Pulmonary artery endothelial cell (primary cell): ENCODE measurements around the gene STX16. TPM values are rescaled to one million over a fixed set of nuclear protein-coding genes. Genes with fewer than 3 reads are reported as not detected.

Experiments
- DNase-seq: peaks from one replicate; pipeline ENCODE4 v3.0.0-alpha.2; 2011; ENCODE audit warnings: low read depth, low spot score
- total RNA-seq: library from RNA; depleted of rRNA; stranded (reverse); fragments of >200 nt; gene quantifications from 2 replicates; pipeline ENCODE4 v1.2.3, GENCODE V29; 2014

The STX16 gene
- total RNA-seq, 1 donor from 2014 or later, result 45.6 TPM

- DNase-seq, result no peak
These were observed 46.3 kb downstream of the STX16 start for GRCh38 chr20:58697201-58697866.

- DNase-seq, result no peak
These were observed 47.0 kb downstream of the STX16 start for GRCh38 chr20:58697867-58698703.

- DNase-seq, result no peak
These were observed 47.9 kb downstream of the STX16 start for GRCh38 chr20:58698741-58699622.

DNA sequence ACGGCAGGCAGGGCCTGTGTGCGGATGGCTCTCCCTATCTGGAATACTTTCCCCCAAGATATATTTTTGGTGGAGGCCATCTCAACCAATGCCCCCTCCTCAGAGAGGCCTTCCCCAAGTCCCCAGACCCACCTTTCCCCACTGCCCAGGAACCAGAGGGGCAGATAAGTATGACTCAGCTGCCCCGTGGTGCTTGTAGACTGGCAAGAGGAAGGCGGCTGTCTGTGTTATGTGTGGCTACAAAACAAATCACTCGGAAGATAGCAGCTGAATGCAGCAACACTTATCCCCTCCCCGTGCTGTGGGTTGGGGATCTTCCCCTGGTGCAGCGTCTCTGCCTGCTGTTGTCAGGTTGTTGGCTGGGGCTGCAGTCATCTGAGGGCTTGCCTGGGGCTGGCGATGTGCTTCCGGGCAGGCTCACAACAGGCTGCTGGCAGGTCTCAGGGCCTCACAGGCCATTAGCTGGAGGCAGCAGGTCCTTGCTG lies 48.6 kb downstream of the STX16 start:
- no peak for DNase-seq

DNA sequence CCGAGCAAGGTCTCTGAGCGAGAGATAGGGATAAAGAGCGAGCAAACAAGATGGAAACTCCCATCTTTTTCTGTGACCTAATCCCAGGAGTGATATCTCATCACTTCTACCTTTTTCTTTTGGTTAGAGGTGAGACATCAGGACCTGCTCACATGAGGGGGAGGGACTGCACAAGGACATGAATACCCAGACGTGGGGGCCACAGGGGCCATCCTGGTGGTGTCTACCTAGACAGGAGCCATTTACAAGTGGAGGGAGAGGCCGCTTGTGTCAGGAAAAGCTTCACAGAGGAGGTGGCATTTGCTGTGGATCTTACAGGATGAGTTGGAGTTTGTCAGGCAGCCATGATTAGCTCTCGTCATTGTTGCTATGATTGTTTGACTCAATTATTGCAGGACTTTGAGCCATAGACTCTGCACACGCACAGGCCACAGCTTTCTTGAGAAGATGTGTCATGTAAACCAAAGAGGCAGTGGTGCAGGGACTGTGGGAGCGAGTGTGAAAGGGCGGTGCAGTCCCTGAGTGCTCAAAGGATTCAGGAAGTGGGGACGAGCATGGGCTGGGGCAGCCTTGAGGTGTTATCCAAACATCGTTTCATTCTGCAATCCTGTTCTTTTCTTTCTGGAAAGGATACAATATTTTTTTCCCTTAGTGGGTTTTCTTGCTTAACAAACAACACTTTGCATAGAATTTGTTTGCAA lies 49.2 kb downstream of the STX16 start:
- DNase-seq, result no peak

DNA sequence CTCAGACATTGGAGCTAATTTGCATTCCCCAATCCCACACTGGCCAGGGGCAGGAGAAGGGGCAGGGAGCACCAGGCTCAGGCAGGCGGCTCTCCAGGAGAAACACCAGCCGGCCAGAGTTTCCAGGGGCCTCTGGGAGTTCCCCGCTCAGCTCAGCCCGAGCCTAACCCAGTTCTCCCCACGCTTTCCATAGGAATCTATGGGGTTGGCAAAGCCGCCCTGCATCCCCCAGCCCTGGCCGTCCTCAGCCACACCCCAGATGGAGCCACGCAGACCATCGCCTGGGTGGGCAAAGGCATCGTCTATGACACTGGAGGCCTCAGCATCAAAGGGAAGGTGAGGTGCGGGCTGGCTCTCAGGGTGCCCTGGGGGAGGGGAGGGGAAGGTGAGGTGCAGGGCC lies 49.7 kb downstream of the STX16 start:
- no peak for DNase-seq

- no peak for DNase-seq
These were observed 50.5 kb downstream of the STX16 start for GRCh38 chr20:58701431-58702160.

GRCh38 chr20:58702161-58702510 lies 51.1 kb downstream of the STX16 start:
- no peak for DNase-seq

GRCh38 chr20:58702859-58703648 lies 52.0 kb downstream of the STX16 start:
- DNase-seq, result no peak

DNA sequence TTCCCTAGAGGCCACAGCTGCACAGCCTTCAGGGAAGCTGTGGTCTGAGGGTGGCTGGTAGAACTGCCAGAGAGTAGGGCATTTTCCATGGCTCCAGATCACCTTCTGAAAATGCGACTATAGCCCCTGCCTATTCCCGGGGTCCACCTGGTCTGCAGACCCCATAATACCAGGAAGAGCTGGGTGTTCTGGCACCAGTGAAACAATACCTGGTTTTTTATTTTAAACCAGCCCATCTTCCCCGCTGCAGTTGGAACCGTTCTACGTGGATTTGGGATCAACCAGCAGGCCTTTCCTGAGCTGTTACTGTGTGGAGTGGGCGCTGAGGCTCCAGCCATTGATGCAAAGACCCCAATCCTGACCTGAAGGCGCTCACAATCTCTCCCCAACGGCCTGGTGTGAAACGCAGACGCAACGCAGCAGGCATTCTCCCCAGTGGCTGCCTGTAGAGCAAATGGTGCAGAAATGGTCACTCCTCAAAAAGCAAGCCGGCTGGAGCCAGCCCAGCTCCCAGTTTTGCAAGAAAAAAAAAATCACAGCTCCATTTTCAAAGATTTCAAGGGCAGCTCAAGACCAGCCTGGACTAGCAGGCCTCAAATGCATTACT lies 52.8 kb downstream of the STX16 start:
- DNase-seq, result no peak

GRCh38 chr20:58705208-58705926 lies 54.3 kb downstream of the STX16 start:
- no peak for DNase-seq

DNA sequence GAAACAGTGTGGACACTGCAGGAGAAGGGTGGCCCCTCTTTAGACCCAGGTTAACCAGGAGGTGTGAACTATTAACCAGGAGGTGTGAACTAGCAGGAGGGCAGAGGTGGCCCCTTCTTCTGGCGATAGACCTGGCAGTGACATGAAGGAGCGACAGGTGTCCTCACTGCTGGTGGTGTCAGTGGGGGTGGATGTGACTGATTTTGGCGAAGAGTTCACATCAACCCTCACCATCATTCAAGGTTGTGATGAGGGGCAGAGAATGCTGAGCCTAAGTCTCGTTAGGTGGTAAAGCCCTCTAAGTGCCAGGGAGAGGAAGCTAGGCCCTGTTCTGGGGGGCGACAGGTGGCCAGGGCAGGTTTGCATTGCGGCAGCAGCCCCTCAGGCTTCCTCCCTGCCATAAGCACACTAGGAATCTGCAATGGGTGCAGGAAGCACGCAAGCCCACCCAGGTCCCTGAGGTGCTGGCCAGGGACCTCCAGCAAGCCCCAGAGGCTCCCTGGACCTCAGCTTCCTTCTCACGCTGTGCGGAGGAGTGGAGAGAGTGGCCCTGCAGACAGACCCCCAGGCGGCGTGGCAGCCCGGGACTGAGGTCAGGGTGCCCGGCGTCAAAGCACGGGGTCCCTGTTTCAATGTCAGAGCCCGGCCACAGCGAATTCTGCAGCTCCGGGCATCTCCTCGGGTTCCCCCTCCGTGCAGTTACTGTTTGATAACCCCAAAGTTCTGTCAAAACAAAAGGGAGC lies 55.2 kb downstream of the STX16 start:
- DNase-seq, result no peak

GRCh38 chr20:58706975-58707681 lies 56.0 kb downstream of the STX16 start:
- DNase-seq, result no peak

- no peak for DNase-seq
These were observed 56.7 kb downstream of the STX16 start for GRCh38 chr20:58707770-58708169.

GRCh38 chr20:58708246-58708931 lies 57.3 kb downstream of the STX16 start:
- DNase-seq, result no peak

DNA sequence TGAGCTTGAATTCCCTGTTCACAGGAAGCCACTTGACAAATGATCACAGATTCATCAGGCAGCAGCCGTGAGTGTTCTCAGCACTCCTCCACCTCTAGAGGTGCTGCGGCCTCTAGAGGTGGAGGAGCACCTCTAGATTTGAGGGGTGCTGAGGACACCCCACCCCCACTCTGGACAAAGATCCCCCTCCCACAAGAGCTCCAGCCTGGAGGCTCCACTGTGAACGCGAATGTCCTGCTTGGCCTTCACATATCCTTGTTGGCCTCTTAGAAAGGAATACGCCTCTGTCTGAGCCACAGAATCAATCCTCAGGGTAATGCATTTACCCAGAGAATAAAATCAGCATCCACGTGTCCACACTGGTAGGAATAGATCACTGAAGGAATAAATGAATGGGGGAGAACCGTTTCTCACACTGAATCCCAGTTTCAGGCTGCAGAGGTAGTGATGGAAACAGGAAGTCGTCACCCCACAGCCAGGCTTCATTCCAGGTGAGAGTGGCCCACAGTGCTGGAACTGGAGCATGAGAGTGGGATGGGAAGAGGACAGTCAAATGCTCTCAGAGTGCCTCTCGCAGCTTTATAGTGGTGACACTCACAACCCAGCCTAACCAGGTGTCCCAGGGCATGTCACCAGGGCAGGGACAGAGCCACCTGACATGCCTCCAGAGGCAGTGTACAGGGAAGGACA lies 58.1 kb downstream of the STX16 start:
- no peak for DNase-seq
